HG03103 (cell line): ENCODE data around the gene DLX5.
"Not testable (repeated sequence)": the region's sequence is repeated elsewhere in the genome, so short reads cannot be mapped to it uniquely, and the experiment has no call there.

Source experiments
- ATAC-seq: cut with Tn5 transposase; IDR thresholded peaks from one replicate; pipeline ENCODE4 v1.9.1; 2021; ENCODE audit warnings: low read depth; ENCODE audit not compliant: unreplicated experiment

The DLX5 gene

GRCh38 chr7:97024209-97025129 is at the start of gene DLX5:
DLX5 (minus strand) TSS chr7:97024831; CDS start chr7:97024623, 208 bp downstream.
- ATAC-seq, result no peak

DNA sequence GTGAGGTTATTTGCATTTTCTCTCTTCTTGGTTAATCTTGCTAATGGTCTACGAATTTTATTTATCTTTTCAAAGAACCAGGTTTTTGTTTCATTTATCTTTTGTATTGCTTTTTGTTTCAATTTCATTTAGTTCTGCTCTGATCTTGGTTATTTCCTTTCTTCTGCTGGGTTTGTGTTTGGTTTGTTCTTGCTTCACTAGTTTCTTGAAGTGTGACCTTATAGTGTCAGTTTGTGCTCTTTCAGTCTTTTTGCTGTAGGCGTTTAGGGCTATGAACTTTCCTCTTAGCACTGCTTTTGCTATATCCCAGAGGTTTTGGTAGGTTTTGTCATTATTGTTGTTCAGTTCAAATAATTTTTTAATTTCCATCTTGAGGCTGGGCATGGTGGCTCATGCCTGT is 47.4 kb upstream of the DLX5 start:
- not testable (repeated sequence) for ATAC-seq

DNA sequence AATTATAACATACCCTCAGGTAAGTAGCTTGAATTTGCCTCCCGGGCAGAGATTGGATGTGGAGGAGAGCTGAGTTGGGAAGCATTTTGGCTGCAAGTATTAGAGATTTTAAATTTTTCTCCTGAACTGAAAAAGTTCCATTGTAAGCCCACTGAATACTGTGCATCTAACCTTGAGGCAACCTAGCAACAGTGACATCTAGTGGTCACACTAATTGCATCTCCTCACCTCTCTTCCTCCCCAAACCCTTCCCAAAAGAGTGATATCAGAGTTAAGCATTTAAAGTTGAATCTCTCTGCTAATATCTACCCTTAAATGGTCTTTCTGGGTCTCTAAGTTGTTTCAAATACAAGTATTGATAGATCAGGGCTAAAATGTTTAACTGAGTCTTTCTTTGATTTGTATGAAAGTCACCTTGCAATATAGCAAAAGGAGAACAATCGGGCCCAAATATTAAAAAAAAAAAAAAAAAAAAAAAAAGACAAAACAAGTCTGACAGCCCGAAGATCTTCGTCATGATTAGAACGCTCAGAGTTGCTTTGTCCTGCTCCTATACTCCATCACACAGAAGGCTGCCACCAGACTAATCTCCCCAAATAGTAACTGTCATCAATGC is 40.4 kb upstream of the DLX5 start:
- peak; percentile 67 for ATAC-seq

DNA sequence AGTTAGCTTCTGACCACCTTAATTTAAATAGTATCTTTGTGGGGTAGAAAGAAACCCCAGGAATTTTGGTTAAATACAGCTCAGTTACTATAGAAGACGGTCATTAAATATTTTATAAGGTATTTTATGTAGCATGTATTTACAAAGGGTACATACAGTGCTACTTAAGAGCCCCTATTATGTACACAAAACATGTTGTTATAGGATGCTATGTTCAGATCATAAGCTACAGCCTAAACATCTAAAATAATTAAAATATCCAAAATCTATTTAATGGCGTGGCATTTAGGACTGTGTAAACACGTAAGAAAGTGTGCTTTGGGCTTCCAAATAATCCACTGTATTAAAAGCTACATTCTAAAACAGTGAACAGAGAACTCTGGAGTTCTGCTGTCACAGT is 39.4 kb upstream of the DLX5 start:
- ATAC-seq, result no peak

DNA sequence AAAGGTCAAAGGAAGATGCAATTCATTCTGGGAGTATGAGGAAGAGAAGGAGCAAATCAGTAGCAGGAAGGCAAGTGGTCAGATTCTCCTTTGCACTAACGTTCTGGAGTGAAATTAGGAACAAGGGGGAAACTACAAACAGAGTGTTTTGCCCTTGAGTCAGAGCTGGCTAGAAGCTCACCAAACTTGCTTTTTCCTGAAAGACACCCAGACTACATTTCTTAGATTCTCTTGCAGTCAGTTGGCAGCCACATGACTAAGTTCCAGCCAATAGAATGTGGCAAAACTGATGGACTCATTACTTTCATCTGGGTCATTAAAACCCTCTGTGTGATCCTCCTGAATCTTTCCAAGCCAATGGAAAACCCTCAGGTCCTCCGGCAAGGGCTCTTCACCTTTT is 18.6 kb upstream of the DLX5 start:
- no peak for ATAC-seq

DNA sequence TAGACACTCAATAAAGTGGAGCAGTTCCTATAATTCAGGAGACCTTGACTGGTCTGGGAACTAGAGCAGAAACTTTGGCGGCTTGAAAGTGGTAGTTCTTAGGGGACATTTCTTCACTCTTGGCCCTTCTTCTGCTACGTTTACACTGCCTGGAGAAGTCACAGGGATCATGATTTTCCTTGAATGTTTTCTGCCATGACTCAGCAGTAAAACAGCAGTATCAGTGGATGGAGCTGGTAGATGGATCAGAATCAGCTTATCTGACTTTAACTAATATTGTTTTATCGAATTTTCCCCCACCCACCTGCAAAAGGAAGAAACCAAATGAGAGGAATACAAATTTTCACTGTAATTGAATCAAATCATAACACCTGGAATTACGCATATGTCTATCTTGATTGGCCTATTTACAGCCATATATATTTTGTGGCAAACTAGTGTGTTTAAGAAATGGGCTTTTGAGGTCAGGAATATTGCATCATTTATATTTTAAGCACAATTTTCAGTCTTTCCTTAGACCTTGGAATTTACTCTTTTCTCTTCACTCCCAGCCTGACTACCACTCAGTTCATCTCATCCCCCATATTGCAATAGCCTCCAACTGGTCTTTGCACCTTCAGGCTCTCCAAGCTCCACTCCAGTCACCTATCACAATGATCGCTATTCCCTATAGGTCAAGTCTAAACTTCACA is 14.9 kb upstream of the DLX5 start:
- no peak for ATAC-seq

DNA sequence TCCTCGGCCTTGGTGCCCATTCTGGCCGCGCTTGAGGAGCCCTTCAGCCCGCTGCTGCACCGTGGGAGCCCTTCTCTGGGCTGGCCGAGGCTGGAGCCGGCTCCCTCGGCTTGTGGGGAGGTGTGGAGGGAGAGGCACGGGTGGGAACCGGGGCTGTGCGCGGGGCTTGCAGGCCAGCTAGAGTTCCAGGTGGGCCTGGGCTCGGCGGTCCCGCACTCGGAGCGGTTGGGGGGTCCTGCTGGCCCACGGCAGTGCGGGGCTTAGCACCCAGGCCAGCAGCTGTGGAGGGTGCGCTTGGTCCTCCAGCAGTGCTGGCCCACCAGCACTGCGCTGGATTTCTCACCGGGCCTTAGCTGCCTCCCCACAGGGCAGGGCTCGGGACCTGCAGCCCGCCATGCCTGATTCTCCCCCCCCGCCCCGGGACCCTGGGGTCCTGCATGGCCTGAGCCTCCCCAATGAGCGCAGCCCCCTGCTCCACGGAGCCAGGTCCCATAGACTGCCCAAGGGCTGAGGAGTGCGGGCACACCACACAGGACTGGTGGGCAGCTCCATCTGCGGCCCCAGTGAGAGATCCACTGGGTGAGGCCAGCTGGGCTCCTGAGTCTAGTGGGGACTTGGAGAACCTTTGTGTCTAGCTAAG is 9.7 kb upstream of the DLX5 start:
- not testable (repeated sequence) for ATAC-seq

DNA sequence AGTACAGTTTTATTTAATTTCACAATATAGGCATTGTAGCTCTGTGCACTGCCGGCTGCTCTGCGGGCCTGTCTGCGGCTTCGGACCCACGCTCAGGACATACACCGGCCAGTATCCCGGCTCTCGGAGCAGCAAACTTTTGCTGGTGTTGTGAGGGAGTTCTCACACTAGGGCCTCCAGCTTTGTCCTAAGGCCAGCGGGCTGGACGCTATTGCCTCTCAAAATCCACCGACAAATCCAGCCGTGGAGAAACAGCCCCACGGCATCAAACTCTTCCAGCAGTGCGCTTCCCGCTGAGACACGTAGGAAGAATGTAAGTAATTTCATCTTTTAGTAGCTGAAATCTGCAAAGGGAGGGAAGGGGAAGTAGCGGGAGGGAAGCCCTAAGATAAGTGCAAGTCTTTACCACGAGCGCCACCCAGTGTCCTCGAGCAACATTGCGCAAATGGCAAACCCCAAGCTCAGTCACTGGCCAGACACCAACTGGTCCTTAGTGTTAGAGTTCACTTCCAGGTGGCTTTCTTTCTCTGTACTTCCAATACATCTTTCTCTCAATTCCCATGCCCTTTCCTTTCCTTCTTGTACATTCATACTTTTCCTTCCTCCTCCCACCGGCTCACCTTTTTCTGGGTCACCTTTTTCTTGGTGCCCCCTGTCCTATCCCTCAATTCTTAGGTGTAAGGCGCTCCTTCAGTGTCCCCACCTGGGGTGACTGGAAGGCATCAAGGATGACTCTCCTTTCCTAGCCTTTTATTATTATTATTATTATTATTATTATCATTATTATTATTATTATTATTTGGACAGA is 3.0 kb upstream of the DLX5 start:
- peak; percentile 90 for ATAC-seq

DNA sequence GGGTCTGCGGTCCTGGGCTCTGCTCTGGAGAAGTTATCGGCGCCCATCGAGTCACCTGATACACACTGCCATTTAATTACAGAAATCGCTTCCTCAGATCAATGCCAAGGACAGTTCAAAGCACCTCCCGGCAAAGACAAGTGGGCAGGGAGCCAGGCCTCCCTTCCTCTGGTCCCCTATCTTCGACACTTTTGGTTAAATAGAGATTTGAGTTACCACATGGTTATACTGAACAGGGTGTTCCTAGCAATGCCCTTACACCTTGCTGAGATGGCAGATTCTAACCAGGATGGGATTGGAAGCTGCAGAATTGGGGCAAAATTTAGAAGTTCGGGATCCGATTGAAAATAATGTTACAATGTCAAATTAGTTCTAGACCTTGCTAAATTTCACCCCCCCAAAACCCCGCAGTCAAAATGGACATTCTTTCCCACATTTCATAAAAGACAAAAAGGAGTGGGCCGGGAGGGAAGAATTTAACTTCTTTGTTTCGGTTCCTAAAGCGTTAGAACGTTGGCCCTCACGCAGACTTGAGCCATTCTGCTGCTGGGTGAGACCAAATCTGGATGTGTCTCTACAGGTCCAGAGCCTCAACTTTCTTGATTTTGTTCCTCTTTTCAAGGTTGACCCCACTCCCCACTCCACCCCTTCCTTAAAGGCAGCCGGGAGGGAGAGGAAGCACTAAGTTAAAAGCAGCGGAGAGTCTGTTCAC is 2.2 kb upstream of the DLX5 start:
- peak; percentile 15 for ATAC-seq

GRCh38 chr7:97025983-97026714 is 1.5 kb upstream of the DLX5 start:
- no peak for ATAC-seq

- ATAC-seq, result no peak
Observed at GRCh38 chr7:97025130-97025499, 484 bp upstream of the DLX5 start.

GRCh38 chr7:97022491-97023306 is 1.9 kb downstream of the DLX5 start:
- no peak for ATAC-seq

DNA sequence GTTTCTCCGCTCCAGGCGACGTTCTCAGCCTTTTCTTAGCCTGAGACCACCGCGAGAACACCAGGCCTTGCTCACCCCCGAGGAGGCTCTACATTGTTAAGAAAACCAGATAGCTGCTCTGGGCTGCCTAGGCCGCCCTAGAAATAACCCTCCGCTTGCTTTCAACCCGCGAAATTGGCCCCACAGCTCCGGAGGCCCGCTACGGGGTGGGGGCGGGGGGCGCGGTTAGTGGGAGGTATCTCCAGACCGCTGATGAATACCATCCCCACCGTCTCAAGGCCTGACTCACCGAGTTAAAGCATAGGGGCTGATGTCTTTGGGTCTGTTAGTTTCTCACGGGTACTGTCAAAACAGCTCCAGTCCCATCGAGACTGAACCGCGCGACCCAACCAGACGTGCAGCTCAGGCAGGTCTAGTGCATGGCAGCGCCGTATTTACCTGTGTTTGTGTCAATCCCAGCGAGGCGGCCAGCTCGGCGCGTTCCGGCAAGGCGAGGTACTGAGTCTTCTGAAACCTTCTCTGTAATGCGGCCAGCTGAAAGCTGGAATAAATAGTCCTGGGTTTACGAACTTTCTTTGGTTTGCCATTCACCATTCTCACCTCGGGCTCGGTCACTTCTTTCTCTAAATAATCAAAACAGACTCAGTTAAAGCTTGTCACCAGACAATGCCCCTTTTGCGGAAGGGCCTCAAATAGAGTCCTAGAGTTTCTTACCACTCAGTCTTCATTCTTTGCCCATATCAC is 2.7 kb downstream of the DLX5 start:
- ATAC-seq, result no peak

- no peak for ATAC-seq
Observed at GRCh38 chr7:97020996-97021746, 3.5 kb downstream of the DLX5 start.

DNA sequence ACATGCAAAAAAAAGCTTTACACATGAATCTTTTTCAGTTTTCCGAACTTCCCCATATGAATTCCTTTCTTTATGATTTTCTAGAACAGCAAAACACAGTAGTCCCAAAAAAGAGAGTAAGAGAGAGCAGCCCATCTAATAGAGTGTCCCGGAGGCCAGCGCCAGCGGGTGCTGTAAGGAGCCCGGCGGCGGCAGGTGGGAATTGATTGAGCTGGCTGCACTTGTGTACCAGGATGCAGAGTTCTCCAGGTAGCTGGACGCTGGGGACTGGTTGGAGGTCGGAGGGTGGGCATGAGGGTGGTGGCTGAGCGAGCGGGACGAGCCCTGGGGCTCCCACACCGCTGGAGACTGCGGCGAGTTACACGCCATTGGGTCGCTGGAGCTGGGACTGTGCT is 4.0 kb downstream of the DLX5 start:
- no peak for ATAC-seq

DNA sequence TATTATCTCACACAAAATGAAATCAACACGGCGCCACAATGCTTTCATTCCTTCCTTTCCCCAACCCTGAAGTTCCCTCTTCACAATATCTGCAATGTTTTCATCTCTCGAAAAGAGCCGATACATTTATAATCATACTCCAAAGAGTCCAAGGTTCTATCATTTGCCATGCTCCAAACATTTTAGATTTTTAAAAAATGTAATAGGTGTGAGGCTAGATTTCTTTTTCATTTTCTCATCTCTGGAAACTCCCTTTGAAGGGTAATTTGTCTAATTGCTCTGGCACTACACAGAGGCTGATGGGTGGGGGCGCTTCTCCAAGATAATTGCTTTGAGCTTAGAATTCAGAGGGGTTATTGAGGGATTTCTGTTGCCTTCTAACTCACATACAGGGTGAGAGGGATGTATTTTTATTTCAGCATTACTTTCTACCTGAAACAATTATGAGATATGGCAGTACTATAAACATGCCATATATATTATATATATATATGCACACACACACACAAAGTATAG is 4.9 kb downstream of the DLX5 start:
- ATAC-seq, result no peak
